CD4-positive, CD25-positive, alpha-beta regulatory T cell (primary cell): Measurements from ENCODE around the gene NELL2. TPM values are rescaled to one million over a fixed set of nuclear protein-coding genes. Genes with fewer than 3 reads are reported as not detected.

ENCODE experiments used
- ATAC-seq, 2 donors: fragments of 150-1000 bp; cut with Tn5 transposase; one replicate each; pipeline ENCODE4 v1.10.0; 2021; ENCODE audit warnings: low read depth in 2 of 2, moderate number of reproducible peaks in 2 of 2, moderate library complexity in 1 of 2
- DNase-seq, 3 donors: peaks; one replicate each; pipeline versions ENCODE4 v3.0.0 to v3.0.0-alpha.2; 2012 to 2022; ENCODE audit warnings: mixed read lengths in 1 of 3
- H3K27ac ChIP-seq: one replicate; pipeline ENCODE4 v1.7.0; 2013; ENCODE audit warnings: mild to moderate bottlenecking, low read length; ENCODE audit not compliant: insufficient read depth, poor library complexity, severe bottlenecking
- H3K27me3 ChIP-seq: one replicate; pipeline ENCODE4 v1.7.0; 2013; ENCODE audit warnings: low read length; ENCODE audit not compliant: control insufficient read depth, insufficient read depth
- H3K36me3 ChIP-seq: one replicate; pipeline ENCODE4 v1.7.0; 2013; ENCODE audit warnings: mild to moderate bottlenecking, low read length, moderate library complexity; ENCODE audit not compliant: control insufficient read depth, insufficient read depth
- H3K4me1 ChIP-seq: 2 replicates; pipeline ENCODE4 v1.7.0; 2013; ENCODE audit warnings: mild to moderate bottlenecking, low read length; ENCODE audit not compliant: insufficient read depth, control insufficient read depth, poor library complexity, severe bottlenecking
- H3K4me3 ChIP-seq: one replicate; pipeline ENCODE4 v1.7.0; 2013; ENCODE audit warnings: low read depth, mild to moderate bottlenecking, low read length, moderate library complexity
- H3K9me3 ChIP-seq, 2 experiments: 1 replicate in 1 of 2; 2 replicates in 1 of 2; pipeline ENCODE4 v1.7.0; 2013; ENCODE audit warnings: low read length in 2 of 2, mild to moderate bottlenecking in 1 of 2, moderate library complexity in 1 of 2; ENCODE audit not compliant: control insufficient read depth in 2 of 2
- H3K27ac Mint-ChIP-seq, 3 donors: one replicate each; pipeline ENCODE4 v1.8.0; 2020 to 2022; ENCODE audit warnings: mild to moderate bottlenecking in 3 of 3, mixed read lengths in 3 of 3, moderate library complexity in 2 of 3
- H3K27me3 Mint-ChIP-seq: one replicate; pipeline ENCODE4 v1.8.0; 2022; ENCODE audit warnings: mild to moderate bottlenecking, mixed read lengths
- H3K36me3 Mint-ChIP-seq: one replicate; pipeline ENCODE4 v1.8.0; 2020; ENCODE audit warnings: mixed read lengths
- H3K4me1 Mint-ChIP-seq, 4 donors: one replicate each; pipeline ENCODE4 v1.8.0; 2020 to 2022; ENCODE audit warnings: mixed read lengths in 4 of 4, mild to moderate bottlenecking in 1 of 4
- H3K4me3 Mint-ChIP-seq, 4 donors: one replicate each; pipeline ENCODE4 v1.8.0; 2020 to 2022; ENCODE audit warnings: mild to moderate bottlenecking in 4 of 4, mixed read lengths in 4 of 4, moderate library complexity in 3 of 4
- H3K9me3 Mint-ChIP-seq, 7 donors: one replicate each; pipeline ENCODE4 v1.8.0; 2020 to 2022; ENCODE audit warnings: mixed read lengths in 7 of 7, mild to moderate bottlenecking in 3 of 7, moderate library complexity in 2 of 7
- polyA plus RNA-seq, 4 donors: library from polyadenylated mRNA; unstranded; fragments of 300-500 nt; fragmentation: Illumina TruSeq; gene quantifications; one replicate each; pipeline ENCODE4 v1.2.3, GENCODE V29; 2021
- total RNA-seq: library from RNA; stranded (reverse); gene quantifications from one replicate; pipeline ENCODE4 v1.2.3, GENCODE V29; 2022

Gene NELL2
- total and polyA plus RNA-seq, 5 donors from 2014 or later = 1.2 to 11.9 (median 4.4) TPM

GRCh38 chr12:44477331-44477980 lies 398.7 kb downstream of the NELL2 start:
- ATAC-seq (no peak), DNase-seq (no peak)
- Histone ChIP-seq H3K27ac (no peak overlapping the region), H3K36me3 (no peaks in the 10 kb centered on the region), H3K4me1 (no peaks in the 10 kb centered on the region), H3K9me3 (peaks cover 6 to 34% of the 10 kb centered on the region in 2 experiments), H3K4me3 (no peak overlapping the region), H3K27me3 (no peaks in the 10 kb centered on the region)
- Mint-ChIP-seq H3K4me1 (no peaks in the 10 kb centered on the region), H3K36me3 (no peaks in the 10 kb centered on the region), H3K9me3 (peaks cover 5 to 33% (median 8%) of the 10 kb centered on the region in 7 donors), H3K4me3 (no peak overlapping the region), H3K27ac (no peak overlapping the region), H3K27me3 (no peaks in the 10 kb centered on the region)

DNA sequence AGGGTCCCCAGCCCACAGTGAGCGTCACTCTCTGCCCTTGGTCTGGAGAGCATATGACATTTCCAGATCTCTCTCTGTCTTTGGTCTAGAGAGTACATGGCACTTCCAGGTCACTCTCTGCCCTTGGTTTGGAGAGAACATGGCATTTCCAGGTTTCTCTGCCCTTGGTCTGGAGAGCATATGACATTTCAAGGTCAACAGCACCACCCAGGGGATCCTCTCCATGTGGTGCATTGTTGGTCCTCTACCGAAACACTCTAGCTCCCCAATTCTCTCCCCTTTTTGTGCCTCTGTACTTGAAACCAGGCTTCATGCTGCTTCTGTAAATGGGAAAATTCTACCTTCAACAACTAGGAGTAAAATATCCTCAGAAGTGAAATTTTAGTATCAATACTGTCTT lies 399.4 kb downstream of the NELL2 start:
- no peak overlapping the region for H3K4me3 ChIP-seq
- H3K9me3 ChIP-seq = peaks cover 6 to 34% of the 10 kb centered on the region in 2 experiments
- H3K27me3 Mint-ChIP-seq = no peaks in the 10 kb centered on the region
- H3K4me1 Mint-ChIP-seq = no peaks in the 10 kb centered on the region
- no peaks in the 10 kb centered on the region for H3K36me3 ChIP-seq
- no peaks in the 10 kb centered on the region for H3K27me3 ChIP-seq
- H3K27ac Mint-ChIP-seq = no peak overlapping the region
- no peak for DNase-seq
- ATAC-seq = no peak
- H3K36me3 Mint-ChIP-seq = no peaks in the 10 kb centered on the region
- peaks cover 5 to 33% (median 9%) of the 10 kb centered on the region in 7 donors for H3K9me3 Mint-ChIP-seq
- H3K27ac ChIP-seq = no peak overlapping the region
- no peak overlapping the region for H3K4me3 Mint-ChIP-seq
- no peaks in the 10 kb centered on the region for H3K4me1 ChIP-seq

GRCh38 chr12:44465139-44465538 lies 411.0 kb downstream of the NELL2 start:
- Mint-ChIP-seq H3K4me1 (no peaks in the 10 kb centered on the region), H3K9me3 (peaks cover 0 to 7% (median 4%) of the 10 kb centered on the region in 7 donors), H3K27me3 (no peaks in the 10 kb centered on the region), H3K27ac (no peak overlapping the region), H3K36me3 (no peaks in the 10 kb centered on the region), H3K4me3 (no peak overlapping the region)
- no peak overlapping the region for H3K4me3 ChIP-seq
- H3K27me3 ChIP-seq = no peaks in the 10 kb centered on the region
- no peak overlapping the region for H3K27ac ChIP-seq
- no peak for ATAC-seq
- no peaks in the 10 kb centered on the region for H3K36me3 ChIP-seq
- no peaks in the 10 kb centered on the region for H3K9me3 ChIP-seq
- no peak for DNase-seq
- no peaks in the 10 kb centered on the region for H3K4me1 ChIP-seq

DNA sequence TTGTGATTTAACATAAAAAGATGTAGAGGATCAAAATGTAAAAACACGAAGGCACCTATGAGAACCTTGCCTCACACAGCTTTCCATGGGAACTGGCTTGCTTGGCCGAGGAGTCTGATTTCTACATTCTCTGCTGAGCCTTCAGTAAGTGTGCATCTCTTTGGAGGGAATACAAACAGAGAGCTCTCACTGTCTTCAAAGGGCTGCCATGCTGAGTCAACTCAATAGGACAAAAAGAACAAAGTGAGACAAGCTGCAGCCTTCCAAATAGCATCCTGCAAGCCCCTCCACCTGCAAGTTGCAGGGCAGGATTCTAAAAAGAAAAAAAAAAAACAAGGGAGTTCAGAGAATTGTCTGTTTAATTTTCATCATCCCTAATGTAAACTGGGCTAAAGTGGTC lies 411.9 kb downstream of the NELL2 start:
- H3K4me3 Mint-ChIP-seq = no peak overlapping the region
- peaks cover 0 to 7% (median 4%) of the 10 kb centered on the region in 7 donors for H3K9me3 Mint-ChIP-seq
- H3K36me3 Mint-ChIP-seq = no peaks in the 10 kb centered on the region
- Histone ChIP-seq H3K9me3 (no peaks in the 10 kb centered on the region), H3K4me3 (no peak overlapping the region), H3K36me3 (no peaks in the 10 kb centered on the region), H3K4me1 (no peaks in the 10 kb centered on the region), H3K27me3 (no peaks in the 10 kb centered on the region), H3K27ac (no peak overlapping the region)
- peaks cover 5% of the 10 kb centered on the region for H3K27me3 Mint-ChIP-seq
- H3K4me1 Mint-ChIP-seq = no peaks in the 10 kb centered on the region
- no peak overlapping the region for H3K27ac Mint-ChIP-seq
- ATAC-seq (no peak), DNase-seq (no peak)

DNA sequence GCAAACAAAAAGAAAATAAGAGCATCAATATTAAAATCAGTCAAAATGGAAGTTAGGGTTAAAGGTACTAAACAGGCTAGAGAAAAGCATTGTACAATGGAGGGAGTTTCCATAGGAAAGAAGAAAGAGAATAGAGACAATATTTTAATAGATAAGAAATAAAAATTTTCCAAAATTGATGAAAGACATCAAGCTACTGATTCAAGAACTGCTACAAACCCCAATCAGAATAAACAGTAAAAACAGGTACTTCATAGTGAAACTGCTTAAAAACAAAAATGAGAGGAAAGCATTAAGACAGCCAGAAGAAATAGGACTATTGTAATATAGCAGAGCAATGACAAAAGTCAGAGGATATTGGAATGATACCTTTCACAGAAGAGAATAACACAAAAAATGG lies 413.4 kb downstream of the NELL2 start:
- DNase-seq (no peak), ATAC-seq (no peak)
- no peak overlapping the region for H3K4me3 Mint-ChIP-seq
- H3K36me3 Mint-ChIP-seq = no peaks in the 10 kb centered on the region
- no peaks in the 10 kb centered on the region for H3K4me1 ChIP-seq
- H3K27ac Mint-ChIP-seq = no peak overlapping the region
- no peaks in the 10 kb centered on the region for H3K9me3 ChIP-seq
- H3K27me3 Mint-ChIP-seq = peaks cover 5% of the 10 kb centered on the region
- H3K27me3 ChIP-seq = no peaks in the 10 kb centered on the region
- H3K4me1 Mint-ChIP-seq = no peaks in the 10 kb centered on the region
- peaks cover 0 to 7% (median 3%) of the 10 kb centered on the region in 7 donors for H3K9me3 Mint-ChIP-seq
- H3K36me3 ChIP-seq = no peaks in the 10 kb centered on the region
- no peak overlapping the region for H3K27ac ChIP-seq
- no peak overlapping the region for H3K4me3 ChIP-seq

DNA sequence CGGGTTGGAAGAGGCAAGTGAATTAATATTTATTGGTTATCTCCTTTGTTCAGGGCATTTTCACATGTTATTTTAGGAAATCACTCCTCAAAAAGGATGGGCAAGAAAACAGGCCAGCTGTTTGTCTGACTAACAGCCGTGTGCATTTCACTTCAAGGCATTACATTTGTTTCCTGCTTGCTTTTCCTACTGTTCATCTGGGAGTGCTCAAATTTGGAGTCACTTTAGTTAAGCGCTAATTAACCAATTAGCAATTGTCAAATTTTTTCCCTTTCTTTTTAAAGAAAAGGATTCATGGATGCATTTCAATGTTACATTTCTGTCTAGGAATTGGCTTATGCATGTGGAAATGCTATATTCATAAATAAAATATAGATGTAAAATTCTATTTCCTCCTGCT lies 415.9 kb downstream of the NELL2 start:
- Histone ChIP-seq H3K9me3 (no peaks in the 10 kb centered on the region), H3K36me3 (no peaks in the 10 kb centered on the region), H3K27ac (no peak overlapping the region), H3K4me3 (no peak overlapping the region), H3K27me3 (no peaks in the 10 kb centered on the region), H3K4me1 (no peaks in the 10 kb centered on the region)
- H3K4me3 Mint-ChIP-seq = no peak overlapping the region
- DNase-seq (no peak), ATAC-seq (no peak)
- peaks cover 0 to 5% (median 1%) of the 10 kb centered on the region in 7 donors for H3K9me3 Mint-ChIP-seq
- no peaks in the 10 kb centered on the region for H3K4me1 Mint-ChIP-seq
- H3K36me3 Mint-ChIP-seq = no peaks in the 10 kb centered on the region
- peaks cover 5% of the 10 kb centered on the region for H3K27me3 Mint-ChIP-seq
- no peak overlapping the region for H3K27ac Mint-ChIP-seq

- no peak for DNase-seq
- no peak overlapping the region for H3K4me3 ChIP-seq
- H3K36me3 ChIP-seq = no peaks in the 10 kb centered on the region
- no peaks in the 10 kb centered on the region for H3K27me3 ChIP-seq
- no peak overlapping the region for H3K27ac ChIP-seq
- H3K9me3 ChIP-seq = no peaks in the 10 kb centered on the region
- Mint-ChIP-seq H3K4me1 (no peaks in the 10 kb centered on the region), H3K27ac (no peak overlapping the region), H3K4me3 (no peak overlapping the region), H3K27me3 (peaks cover 5% of the 10 kb centered on the region), H3K9me3 (peaks cover 0 to 5% (median 0%) of the 10 kb centered on the region in 7 donors), H3K36me3 (no peaks in the 10 kb centered on the region)
- no peak for ATAC-seq
- H3K4me1 ChIP-seq = no peaks in the 10 kb centered on the region
Observed at GRCh38 chr12:44459569-44459968, 416.5 kb downstream of the NELL2 start.
